NCI-H2081 treated with DMSO at 0.1 percent for 48 hours (cell line): ENCODE data around the gene CRYL1.

Experiments used
- DNase-seq: peaks from one replicate; lab custom pipeline; 2025; lab: John Stamatoyannopoulos, UW

CRYL1 gene

GRCh38 chr13:20369886-20370361 is 155.7 kb downstream of the CRYL1 start:
- no peak for DNase-seq

- no peak for DNase-seq
Observed at GRCh38 chr13:20366056-20366455, 159.6 kb downstream of the CRYL1 start.

GRCh38 chr13:20363603-20364002 is 162.1 kb downstream of the CRYL1 start:
- no peak for DNase-seq

- no peak for DNase-seq
Observed at GRCh38 chr13:20363172-20363571, 162.5 kb downstream of the CRYL1 start.

- DNase-seq, result no peak
Observed at GRCh38 chr13:20362484-20363041, 163.1 kb downstream of the CRYL1 start.

GRCh38 chr13:20360835-20361412 is 164.7 kb downstream of the CRYL1 start:
- DNase-seq, result no peak

- no peak for DNase-seq
Observed at GRCh38 chr13:20360041-20360491, 165.6 kb downstream of the CRYL1 start.

GRCh38 chr13:20359335-20359734 is 166.3 kb downstream of the CRYL1 start:
- DNase-seq, result no peak

- no peak for DNase-seq
Observed at GRCh38 chr13:20358022-20358421, 167.6 kb downstream of the CRYL1 start.

GRCh38 chr13:20356444-20356843 is 169.2 kb downstream of the CRYL1 start:
- no peak for DNase-seq

GRCh38 chr13:20354722-20355121 is 170.9 kb downstream of the CRYL1 start:
- no peak for DNase-seq

- no peak for DNase-seq
Observed at GRCh38 chr13:20353973-20354372, 171.7 kb downstream of the CRYL1 start.
